Caco-2 (cell line): ENCODE results near the gene ZNF12. TPM values are rescaled to one million over a fixed set of nuclear protein-coding genes. Genes with fewer than 3 reads are reported as not detected.
"Not testable (repeated sequence)": the region's sequence is repeated elsewhere in the genome, so short reads cannot be mapped to it uniquely, and the experiment has no call there.

Experiments used
- BruUV-seq: library from RNA; stranded (reverse); fragments of 400-500 nt; replicated peaks from 2 replicates; lab custom pipeline; 2021; lab: Mats Ljungman, UMichigan
- CTCF ChIA-PET: fragments of 300-600 bp; sonication (Branson Sonifier 250); formaldehyde crosslinking; loops from one replicate; lab custom pipeline; 2022; ENCODE audit warnings: antibody characterized with exemption; lab: Charles Lee
- POLR2A ChIA-PET: fragments of 300-600 bp; sonication (Branson Sonifier 250); formaldehyde crosslinking; loops from one replicate; lab custom pipeline; 2022; ENCODE audit warnings: antibody characterized with exemption; lab: Charles Lee
- DNase-seq, 2 experiments: peaks; one replicate each; pipeline versions ENCODE4 v3.0.0 to v3.0.0-alpha.2; 2020 to 2022
- H3K27me3 ChIP-seq: replicated peaks from 2 replicates; pipeline ENCODE4 v1.6.0; 2011; ENCODE audit warnings: low read length; ENCODE audit not compliant: control insufficient read depth, insufficient read depth
- H3K36me3 ChIP-seq: 2 replicates; pipeline ENCODE4 v1.5.1; 2011; ENCODE audit warnings: low read length; ENCODE audit not compliant: control insufficient read depth, insufficient read depth
- H3K4me1 ChIP-seq: fragments of 250-450 bp; sonication (Bioruptor Pico); 2 replicates; pipeline ENCODE4 v1.5.1; 2020; ENCODE audit warnings: mild to moderate bottlenecking
- H3K4me3 ChIP-seq: 2 replicates; pipeline ENCODE4 v1.5.1; 2011; ENCODE audit warnings: low read depth, mild to moderate bottlenecking, control low read depth, low read length
- H3K9me3 ChIP-seq: fragments of 250-450 bp; sonication (Bioruptor Pico); 2 replicates; pipeline ENCODE4 v1.5.1; 2020; ENCODE audit warnings: mild to moderate bottlenecking, moderate library complexity
- H3K27ac Mint-ChIP-seq: one replicate; pipeline ENCODE4 v1.8.0; 2022; ENCODE audit warnings: mixed read lengths; ENCODE audit not compliant: unreplicated experiment
- H3K27me3 Mint-ChIP-seq: one replicate; pipeline ENCODE4 v1.8.0; 2022; ENCODE audit warnings: mixed read lengths; ENCODE audit not compliant: insufficient read depth, unreplicated experiment
- H3K36me3 Mint-ChIP-seq: one replicate; pipeline ENCODE4 v1.8.0; 2022; ENCODE audit warnings: mild to moderate bottlenecking, mixed read lengths; ENCODE audit not compliant: insufficient read depth, unreplicated experiment
- H3K4me1 Mint-ChIP-seq: one replicate; pipeline ENCODE4 v1.8.0; 2022; ENCODE audit warnings: low read depth, mixed read lengths; ENCODE audit not compliant: unreplicated experiment
- H3K4me3 Mint-ChIP-seq: one replicate; pipeline ENCODE4 v1.8.0; 2022; ENCODE audit warnings: mild to moderate bottlenecking, moderate library complexity, mixed read lengths; ENCODE audit not compliant: unreplicated experiment
- H3K9me3 Mint-ChIP-seq: one replicate; pipeline ENCODE4 v1.8.0; 2022; ENCODE audit warnings: mixed read lengths; ENCODE audit not compliant: unreplicated experiment
- intact Hi-C: fragments of 100-400 bp; cut with micrococcal nuclease; formaldehyde crosslinking; loops from one replicate; pipeline ENCODE4 v1.10.0; 2022; ENCODE audit not compliant: unreplicated experiment
- total RNA-seq: library from RNA; stranded (reverse); gene quantifications from 2 replicates; pipeline ENCODE4 v1.2.3, GENCODE V29; 2022
- TF ChIP-seq, protein P1 (sequence below), 2 experiments: fragments of 200-600 bp in 1 of 2; IDR thresholded peaks; 1 replicate in 1 of 2; 2 replicates in 1 of 2; pipeline versions ENCODE4 v1.5.1 to v1.8.0; 2011 to 2022; ENCODE audit warnings: antibody characterized with exemption in 1 of 2, control low read depth in 1 of 2, inconsistent platforms in 1 of 2, low read depth in 1 of 2, low read length in 1 of 2, mild to moderate bottlenecking in 1 of 2, moderate library complexity in 1 of 2; ENCODE audit not compliant: insufficient read depth in 1 of 2, severe bottlenecking in 1 of 2, unreplicated experiment in 1 of 2

The ZNF12 gene
- total RNA-seq, 1 experiment from 2014 or later, result 30.4 TPM

DNA sequence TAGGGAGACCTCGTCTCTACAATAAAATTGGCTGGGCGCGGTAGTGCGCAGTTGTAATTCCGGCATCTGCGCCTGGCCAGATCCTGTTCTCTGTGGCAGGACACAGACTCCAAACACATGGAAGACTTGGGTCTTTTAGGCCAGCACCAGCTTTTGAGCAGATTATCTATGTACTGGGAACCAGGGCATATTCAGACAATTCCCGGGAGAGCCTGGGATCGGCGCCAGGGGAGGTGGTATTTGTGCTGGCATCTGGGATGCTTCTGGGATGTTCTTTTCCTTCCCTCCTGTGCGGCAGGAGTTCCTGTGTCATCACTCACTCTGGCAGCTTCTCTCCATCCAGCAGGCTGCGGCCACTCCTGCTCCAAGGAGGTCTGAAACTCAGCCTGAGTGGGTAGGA is 31.7 kb upstream of the ZNF12 start:
- H3K4me3 ChIP-seq, H3K27ac Mint-ChIP-seq, H3K27me3 Mint-ChIP-seq, H3K9me3 Mint-ChIP-seq, intact Hi-C loops, H3K36me3 ChIP-seq, POLR2A ChIA-PET, CTCF ChIA-PET, BruUV-seq, DNase-seq, H3K27me3 ChIP-seq, H3K4me3 Mint-ChIP-seq, H3K4me1 ChIP-seq, H3K4me1 Mint-ChIP-seq, H3K9me3 ChIP-seq: not testable (repeated sequence)
- H3K36me3 Mint-ChIP-seq, result peaks cover 68% of the 10 kb centered on the region

DNA sequence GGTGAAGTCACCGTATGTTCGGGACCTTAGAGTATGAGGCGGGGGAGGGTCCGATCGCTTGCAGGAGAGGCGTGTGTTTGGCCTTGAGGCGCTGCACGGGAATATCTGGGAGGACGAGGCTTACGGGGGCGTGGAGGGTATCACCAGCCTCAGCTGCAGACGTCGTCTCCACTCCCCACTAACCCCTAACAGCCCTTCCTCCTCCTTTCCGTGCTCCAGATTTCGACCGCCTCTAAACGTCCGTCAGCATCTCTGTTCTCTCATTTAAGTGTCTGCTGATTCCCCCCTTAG is 23.5 kb upstream of the ZNF12 start:
- H3K4me1 Mint-ChIP-seq, result no peaks in the 10 kb centered on the region
- DNase-seq, result no peak
- H3K27ac Mint-ChIP-seq, result peak overlapping the region; percentile 84
- peak overlapping the region; percentile 65 for H3K4me3 ChIP-seq
- H3K9me3 ChIP-seq, result peaks cover 3% of the 10 kb centered on the region; the same call in 1 of the 2 replicates
- H3K9me3 Mint-ChIP-seq, result no peaks in the 10 kb centered on the region
- H3K36me3 ChIP-seq, result no peaks in the 10 kb centered on the region
- H3K27me3 Mint-ChIP-seq, result no peaks in the 10 kb centered on the region
- H3K27me3 ChIP-seq, result no peaks in the 10 kb centered on the region
- intact Hi-C loops, result no loop called here
- TF ChIP-seq, protein P1, sequence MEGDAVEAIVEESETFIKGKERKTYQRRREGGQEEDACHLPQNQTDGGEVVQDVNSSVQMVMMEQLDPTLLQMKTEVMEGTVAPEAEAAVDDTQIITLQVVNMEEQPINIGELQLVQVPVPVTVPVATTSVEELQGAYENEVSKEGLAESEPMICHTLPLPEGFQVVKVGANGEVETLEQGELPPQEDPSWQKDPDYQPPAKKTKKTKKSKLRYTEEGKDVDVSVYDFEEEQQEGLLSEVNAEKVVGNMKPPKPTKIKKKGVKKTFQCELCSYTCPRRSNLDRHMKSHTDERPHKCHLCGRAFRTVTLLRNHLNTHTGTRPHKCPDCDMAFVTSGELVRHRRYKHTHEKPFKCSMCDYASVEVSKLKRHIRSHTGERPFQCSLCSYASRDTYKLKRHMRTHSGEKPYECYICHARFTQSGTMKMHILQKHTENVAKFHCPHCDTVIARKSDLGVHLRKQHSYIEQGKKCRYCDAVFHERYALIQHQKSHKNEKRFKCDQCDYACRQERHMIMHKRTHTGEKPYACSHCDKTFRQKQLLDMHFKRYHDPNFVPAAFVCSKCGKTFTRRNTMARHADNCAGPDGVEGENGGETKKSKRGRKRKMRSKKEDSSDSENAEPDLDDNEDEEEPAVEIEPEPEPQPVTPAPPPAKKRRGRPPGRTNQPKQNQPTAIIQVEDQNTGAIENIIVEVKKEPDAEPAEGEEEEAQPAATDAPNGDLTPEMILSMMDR (IDR thresholded peaks at IDR 0.05; ENCODE audit: insufficient read depth in 1 of 2, low read depth in 1 of 2, low read length in 1 of 2, severe bottlenecking in 1 of 2, unreplicated experiment in 1 of 2), result no peak
- H3K36me3 Mint-ChIP-seq, result peaks cover 56% of the 10 kb centered on the region
- peak overlapping the region; percentile 98 for H3K4me3 Mint-ChIP-seq
- POLR2A ChIA-PET, result no interaction called here
- CTCF ChIA-PET, result no interaction called here
- no TSS peak for BruUV-seq
- 0 out of 2 replicates have a peak, but pooled peaks cover 3% of the 10 kb centered on the region for H3K4me1 ChIP-seq

DNA sequence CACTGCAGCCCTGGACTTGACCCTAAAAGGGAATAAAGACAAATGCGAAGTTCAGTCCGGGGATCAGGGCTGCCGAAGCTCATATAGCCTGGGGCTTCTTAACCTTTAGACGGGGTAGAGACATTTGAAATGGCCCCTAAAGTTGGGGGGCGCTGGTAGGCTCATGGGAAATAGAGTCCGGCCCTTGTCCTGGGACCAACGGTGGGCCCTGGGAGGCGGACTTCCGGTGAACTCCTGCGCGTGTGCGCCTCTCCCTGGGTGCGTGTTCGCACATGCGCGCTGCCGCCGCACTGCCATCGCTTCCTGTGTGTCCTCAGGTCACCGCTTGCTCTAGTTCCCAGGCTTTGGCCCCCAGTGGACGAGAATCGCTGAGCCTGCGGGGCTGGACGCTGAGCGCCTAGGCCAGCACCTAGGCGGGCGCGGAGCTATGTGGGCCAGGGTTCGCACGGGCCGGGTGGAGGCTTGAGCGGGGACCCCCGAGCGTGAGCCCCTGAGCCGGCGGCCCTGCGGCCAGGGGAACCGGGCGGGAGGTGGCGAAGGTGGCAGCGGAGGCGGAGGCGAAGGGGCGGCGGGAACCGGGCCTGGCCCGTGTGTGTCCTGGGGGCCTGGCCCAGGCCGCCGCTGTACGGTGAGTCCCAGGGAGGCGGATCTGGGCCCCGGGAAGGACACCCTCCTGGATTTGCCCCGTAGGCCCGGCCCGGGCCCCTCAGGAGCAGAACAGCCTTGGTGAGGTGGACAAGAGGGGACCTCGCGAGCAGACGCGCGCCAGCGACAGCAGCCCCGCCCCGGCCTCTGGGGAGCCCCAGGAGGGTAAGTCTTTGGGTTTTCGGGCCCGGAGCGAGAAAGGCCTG is 23.0 kb upstream of the ZNF12 start:
- CTCF ChIA-PET, result no interaction called here
- TF ChIP-seq, protein P1 (IDR thresholded peaks at IDR 0.05; ENCODE audit: insufficient read depth in 1 of 2, low read depth in 1 of 2, low read length in 1 of 2, severe bottlenecking in 1 of 2, unreplicated experiment in 1 of 2), result no peak
- peak overlapping the region; percentile 65 for H3K4me3 ChIP-seq
- H3K27me3 ChIP-seq, result no peaks in the 10 kb centered on the region
- BruUV-seq, result no TSS peak
- no peaks in the 10 kb centered on the region for H3K36me3 ChIP-seq
- H3K27ac Mint-ChIP-seq, result peak overlapping the region; percentile 84
- H3K4me1 ChIP-seq, result 0 out of 2 replicates have a peak, but pooled peaks cover 3% of the 10 kb centered on the region
- no peaks in the 10 kb centered on the region for H3K4me1 Mint-ChIP-seq
- peaks cover 3% of the 10 kb centered on the region; the same call in 1 of the 2 replicates for H3K9me3 ChIP-seq
- peak overlapping the region; percentile 98 for H3K4me3 Mint-ChIP-seq
- H3K36me3 Mint-ChIP-seq, result peaks cover 50% of the 10 kb centered on the region
- DNase-seq, result peak; percentile 91 to 93
- H3K27me3 Mint-ChIP-seq, result no peaks in the 10 kb centered on the region
- intact Hi-C loops, result loop anchor here (1.0 kb wide), 1 partner anchor 22 kb away; no protein-coding TSS in a partner anchor
- H3K9me3 Mint-ChIP-seq, result no peaks in the 10 kb centered on the region
- POLR2A ChIA-PET, result no interaction called here

DNA sequence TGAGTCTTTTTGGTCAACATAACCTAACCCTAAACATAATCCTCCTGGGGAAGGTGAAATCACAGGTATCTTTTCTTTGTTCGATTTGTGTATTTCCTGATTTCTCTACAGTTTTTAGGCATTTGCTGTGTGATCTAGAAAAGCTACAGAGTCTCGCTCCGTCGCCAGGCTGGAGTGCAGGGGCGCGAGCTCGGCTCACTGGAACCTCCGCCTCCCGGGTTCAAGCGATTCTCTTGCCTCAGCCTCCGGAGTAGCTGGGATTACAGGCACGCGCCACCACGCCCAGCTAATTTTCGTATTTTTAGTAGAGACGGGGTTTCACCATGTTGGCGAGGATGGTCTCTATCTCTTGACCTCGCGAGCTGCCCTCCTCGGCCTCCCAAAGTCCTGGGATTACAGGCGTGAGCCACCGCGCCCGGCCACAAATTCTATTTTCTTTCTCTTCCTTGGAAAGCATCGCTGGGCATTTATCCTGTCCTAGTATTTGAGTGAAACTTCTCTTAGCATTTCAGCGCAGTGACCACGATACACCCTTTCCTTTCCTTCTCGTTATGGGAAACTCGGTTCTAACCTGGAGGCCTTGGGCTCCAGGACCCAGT is 22.2 kb upstream of the ZNF12 start:
- H3K36me3 ChIP-seq, H3K9me3 Mint-ChIP-seq, DNase-seq, H3K27me3 ChIP-seq, H3K4me1 ChIP-seq, H3K9me3 ChIP-seq, POLR2A ChIA-PET, H3K27me3 Mint-ChIP-seq, H3K4me1 Mint-ChIP-seq, CTCF ChIA-PET, H3K4me3 ChIP-seq: not testable (repeated sequence)
- H3K4me3 Mint-ChIP-seq, result peak overlapping the region; percentile 98
- intact Hi-C loops, result loop anchor here (1.0 kb wide), 1 partner anchor 22 kb away; no protein-coding TSS in a partner anchor
- peak overlapping the region; percentile 84 for H3K27ac Mint-ChIP-seq
- H3K36me3 Mint-ChIP-seq, result peaks cover 43% of the 10 kb centered on the region
- BruUV-seq, result TSS peak; percentile 72
